RCC 7860 (cell line): ENCODE results near the gene RHEB.
A peak's percentile ranks its signal among the peaks of the same experiment; 100 is the strongest.
"Not testable (repeated sequence)": the region's sequence is repeated elsewhere in the genome, so short reads cannot be mapped to it uniquely, and the experiment has no call there.

ENCODE experiments used
- DNase-seq: peaks from one replicate; pipeline ENCODE4 v3.0.0-alpha.2; 2015; ENCODE audit warnings: low spot score
- FAIRE-seq: peaks from 2 replicates; lab custom pipeline; 2012; peaks lifted over from hg19 to GRCh38; lab: Jason Lieb, UNC

RHEB gene

GRCh38 chr7:151536178-151536577, 16.5 kb upstream of the RHEB start:
- DNase-seq, FAIRE-seq: not testable (repeated sequence)

- FAIRE-seq, result no peak
- DNase-seq, result no peak
Observed at GRCh38 chr7:151529842-151530241, 10.1 kb upstream of the RHEB start.

GRCh38 chr7:151524845-151525244, 5.2 kb upstream of the RHEB start:
- FAIRE-seq (no peak), DNase-seq (no peak)

GRCh38 chr7:151524331-151524730, 4.6 kb upstream of the RHEB start:
- DNase-seq, result no peak
- no peak for FAIRE-seq

GRCh38 chr7:151520419-151521261, 945 bp upstream of the RHEB start:
- peak; percentile 33 for DNase-seq

GRCh38 chr7:151518947-151519764, 539 bp downstream of the RHEB start:
- not testable (repeated sequence) for DNase-seq, FAIRE-seq

More at GRCh38 chr7:151520419-151521261, 945 bp upstream of the RHEB start:
- no peak for FAIRE-seq

GRCh38 chr7:151518105-151518946, 1.4 kb downstream of the RHEB start:
- FAIRE-seq (peak; percentile 46), DNase-seq (peak; percentile 69)

- DNase-seq (no peak), FAIRE-seq (no peak)
Observed at GRCh38 chr7:151517601-151518104, 2.0 kb downstream of the RHEB start.

- no peak for DNase-seq
- no peak for FAIRE-seq
Observed at GRCh38 chr7:151515276-151515565, 4.5 kb downstream of the RHEB start.

- FAIRE-seq, result no peak
- DNase-seq, result no peak
Observed at GRCh38 chr7:151514461-151515275, 5.0 kb downstream of the RHEB start.

- DNase-seq (no peak), FAIRE-seq (no peak)
Observed at GRCh38 chr7:151513133-151513532, 6.6 kb downstream of the RHEB start.

GRCh38 chr7:151512353-151512752, 7.3 kb downstream of the RHEB start:
- DNase-seq (no peak), FAIRE-seq (no peak)

- FAIRE-seq, result no peak
Observed at GRCh38 chr7:151511946-151512345, 7.7 kb downstream of the RHEB start.

GRCh38 chr7:151511270-151511669, 8.4 kb downstream of the RHEB start:
- no peak for DNase-seq
- FAIRE-seq, result no peak

More at GRCh38 chr7:151511946-151512345, 7.7 kb downstream of the RHEB start:
- no peak for DNase-seq

- FAIRE-seq (no peak), DNase-seq (no peak)
Observed at GRCh38 chr7:151509670-151510333, 9.9 kb downstream of the RHEB start.

GRCh38 chr7:151508991-151509390, 10.7 kb downstream of the RHEB start:
- DNase-seq (no peak), FAIRE-seq (no peak)

- DNase-seq (no peak), FAIRE-seq (no peak)
Observed at GRCh38 chr7:151507806-151508205, 11.9 kb downstream of the RHEB start.

- no peak for FAIRE-seq
Observed at GRCh38 chr7:151506901-151507382, 12.8 kb downstream of the RHEB start.

GRCh38 chr7:151505836-151506468, 13.7 kb downstream of the RHEB start:
- no peak for FAIRE-seq
- DNase-seq, result no peak

More at GRCh38 chr7:151506901-151507382, 12.8 kb downstream of the RHEB start:
- DNase-seq, result no peak
